SK-N-MC (cell line): Measurements from ENCODE around the gene ABI3BP.

Experiments
- EZH2 ChIP-seq: fragments of 200-600 bp; sonication (generic); IDR thresholded peaks from one replicate; pipeline ENCODE4 v1.6.1; 2017; ENCODE audit warnings: antibody characterized with exemption
- POLR2AphosphoS5 ChIP-seq: IDR thresholded peaks from 2 replicates; pipeline ENCODE4 v1.6.1; 2012; ENCODE audit warnings: mild to moderate bottlenecking, low read depth, low read length, borderline replicate concordance

DNA sequence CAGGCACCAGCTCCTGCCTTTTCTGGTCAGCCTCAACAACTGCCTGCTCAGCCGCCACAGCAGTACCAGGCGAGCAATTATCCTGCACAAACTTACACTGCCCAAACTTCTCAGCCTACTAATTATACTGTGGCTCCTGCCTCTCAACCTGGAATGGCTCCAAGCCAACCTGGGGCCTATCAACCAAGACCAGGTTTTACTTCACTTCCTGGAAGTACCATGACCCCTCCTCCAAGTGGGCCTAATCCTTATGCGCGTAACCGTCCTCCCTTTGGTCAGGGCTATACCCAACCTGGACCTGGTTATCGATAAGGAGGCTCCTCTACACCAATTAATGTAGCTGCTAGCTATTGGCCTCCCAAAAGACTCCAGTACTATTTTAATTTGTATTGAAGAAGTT is 245.0 kb downstream of the ABI3BP start:
- TF ChIP-seq EZH2 (no peak), POLR2AphosphoS5 (no peak)
